ENCODE results near the gene TAGAP. TPM values are rescaled to one million over a fixed set of nuclear protein-coding genes. Genes with fewer than 3 reads are reported as not detected.

The TAGAP gene
- total and polyA plus RNA-seq, 4 donors = 0.23 to 5.8 (median 3.8) TPM

DNA sequence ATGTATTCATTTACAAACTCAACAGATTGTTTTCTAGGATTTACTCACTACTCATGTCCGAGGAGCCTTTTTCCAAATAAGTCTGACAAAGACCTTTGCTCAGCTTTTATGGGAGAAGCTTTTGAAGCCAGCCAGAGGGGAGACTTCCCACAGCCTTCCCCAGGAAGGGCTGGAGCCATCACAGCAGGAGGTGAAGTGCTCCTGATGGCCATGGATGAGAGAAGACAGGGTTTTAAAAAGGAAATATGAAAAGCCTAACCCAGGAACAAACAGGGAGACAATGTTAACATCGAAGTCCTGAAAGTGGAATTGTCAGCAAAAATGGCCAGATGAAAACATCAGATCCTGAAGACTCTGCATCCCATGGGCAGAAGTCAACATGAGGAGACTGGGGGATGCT, 11.6 kb upstream of the TAGAP start:
- Histone ChIP-seq H3K27me3 (ENCODE audit: control insufficient read depth in 1 of 2, insufficient read depth in 2 of 2, low read length in 1 of 2) (peaks cover 0 to 2% of the 10 kb centered on the region in 2 donors), H3K27ac (ENCODE audit: low read depth in 1 of 2, low read length in 2 of 2) (no peak overlapping the region), H3K4me3 (ENCODE audit: low read length in 2 of 2) (no peak overlapping the region), H3K36me3 (ENCODE audit: control insufficient read depth in 1 of 2, insufficient read depth in 2 of 2, low read length in 1 of 2) (no peaks in the 10 kb centered on the region), H3K4me1 (ENCODE audit: control insufficient read depth in 1 of 2, insufficient read depth in 2 of 2, low read length in 2 of 2) (no peaks in the 10 kb centered on the region), H3K9me3 (ENCODE audit: control insufficient read depth, low read length) (peaks cover 2% of the 10 kb centered on the region)
- 44 to 47% methylated on average over 2 of the region's 2 CpGs for WGBS, 2 donors
- intact Hi-C loops (cut with DNase I) = no loop called here
- DNase-seq (no peak), ATAC-seq (ENCODE audit: low FRiP score) (no peak)

DNA sequence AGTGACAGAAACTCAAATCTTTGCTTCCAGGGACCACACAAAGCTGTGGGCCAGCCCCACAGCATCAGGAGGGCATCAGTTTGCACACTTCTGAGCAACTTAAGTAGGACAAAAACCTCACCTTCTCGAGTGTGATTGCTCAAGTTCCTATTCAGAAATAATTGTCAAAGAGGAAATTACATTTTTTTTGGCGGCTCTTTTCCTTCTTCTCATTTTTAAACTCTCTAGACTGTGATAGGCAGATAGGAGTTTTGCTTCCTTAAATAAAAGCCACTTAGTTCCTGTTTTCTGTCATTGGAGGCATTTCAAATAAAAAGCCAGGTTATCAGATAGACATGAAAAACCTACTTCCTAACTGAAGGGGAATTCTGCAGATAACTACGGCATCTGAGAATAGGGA, 11.2 kb upstream of the TAGAP start:
- WGBS, 2 donors = 42 to 44% methylated on average over 3 of the region's 3 CpGs
- intact Hi-C loops (cut with DNase I) = no loop called here

DNA sequence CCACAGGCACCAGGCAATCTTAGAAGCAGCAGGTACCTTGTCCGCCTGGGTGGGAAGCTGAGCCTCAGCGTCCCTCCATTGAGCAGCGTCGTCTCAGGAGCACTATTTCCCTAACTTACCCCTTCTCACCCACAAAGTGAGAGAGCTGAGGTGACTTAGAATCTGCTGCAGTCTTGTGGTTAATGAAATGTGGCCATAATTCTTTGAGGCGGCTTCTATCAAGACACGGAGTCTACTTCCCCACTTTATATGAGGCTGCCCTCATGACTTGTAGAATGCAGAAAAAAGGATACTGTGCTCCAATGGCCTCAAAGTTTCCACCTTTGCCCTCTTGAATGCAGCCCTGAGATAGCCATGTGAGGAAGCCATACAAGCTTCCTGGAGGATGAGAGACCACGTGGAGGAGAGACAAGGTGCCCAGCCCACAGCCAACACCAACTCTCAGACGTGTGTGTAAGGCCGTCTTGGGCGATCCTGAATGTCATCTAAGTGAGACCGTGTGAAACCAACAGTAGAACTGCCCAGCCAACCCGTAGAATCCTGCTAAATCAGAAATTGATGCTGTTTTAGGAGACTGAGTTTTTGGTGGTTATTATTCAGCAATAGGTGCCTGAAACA, 9.1 kb upstream of the TAGAP start:
- WGBS, 2 donors = 87 to 89% methylated on average over 12 of the region's 12 CpGs
- no peak for ATAC-seq (ENCODE audit: low FRiP score)
- no peaks in the 10 kb centered on the region for H3K36me3 ChIP-seq (ENCODE audit: control insufficient read depth in 1 of 2, insufficient read depth in 2 of 2, low read length in 1 of 2)
- intact Hi-C loops (cut with DNase I) = no loop called here
- no peak for DNase-seq
- H3K4me3 ChIP-seq (ENCODE audit: low read length in 2 of 2) = no peak overlapping the region
- no peaks in the 10 kb centered on the region for H3K4me1 ChIP-seq (ENCODE audit: control insufficient read depth in 1 of 2, insufficient read depth in 2 of 2, low read length in 2 of 2)
- peaks cover 2% of the 10 kb centered on the region for H3K9me3 ChIP-seq (ENCODE audit: control insufficient read depth, low read length)
- no peak overlapping the region for H3K27ac ChIP-seq (ENCODE audit: low read depth in 1 of 2, low read length in 2 of 2)
- H3K27me3 ChIP-seq (ENCODE audit: control insufficient read depth in 1 of 2, insufficient read depth in 2 of 2, low read length in 1 of 2) = peaks cover 0 to 2% of the 10 kb centered on the region in 2 donors

More for the DNA sequence above, 11.2 kb upstream of the TAGAP start:
- DNase-seq (no peak), ATAC-seq (ENCODE audit: low FRiP score) (no peak)
- H3K4me1 ChIP-seq (ENCODE audit: control insufficient read depth in 1 of 2, insufficient read depth in 2 of 2, low read length in 2 of 2) = no peaks in the 10 kb centered on the region
- H3K9me3 ChIP-seq (ENCODE audit: control insufficient read depth, low read length) = peaks cover 2% of the 10 kb centered on the region
- no peak overlapping the region for H3K4me3 ChIP-seq (ENCODE audit: low read length in 2 of 2)
- peaks cover 0 to 2% of the 10 kb centered on the region in 2 donors for H3K27me3 ChIP-seq (ENCODE audit: control insufficient read depth in 1 of 2, insufficient read depth in 2 of 2, low read length in 1 of 2)
- no peaks in the 10 kb centered on the region for H3K36me3 ChIP-seq (ENCODE audit: control insufficient read depth in 1 of 2, insufficient read depth in 2 of 2, low read length in 1 of 2)
- H3K27ac ChIP-seq (ENCODE audit: low read depth in 1 of 2, low read length in 2 of 2) = no peak overlapping the region

DNA sequence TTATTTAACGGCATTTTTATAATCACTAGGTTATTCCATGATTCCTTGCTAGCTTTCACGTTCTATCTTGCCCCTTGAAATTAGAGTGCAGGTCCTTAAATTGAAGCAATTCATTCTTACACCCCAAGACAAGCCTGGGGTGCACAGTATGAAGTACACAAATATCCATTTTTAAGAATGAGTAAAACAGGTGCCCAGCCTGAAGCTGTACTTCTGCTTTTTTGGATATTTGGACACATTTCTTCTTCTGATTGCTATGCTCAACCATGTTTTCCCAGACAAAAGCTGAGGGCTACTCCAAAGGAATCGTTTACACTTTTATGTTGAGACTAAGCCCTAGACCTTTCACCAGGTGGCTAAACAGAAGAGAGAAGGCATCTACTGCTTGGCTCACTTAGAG, 7.9 kb upstream of the TAGAP start:
- intact Hi-C loops (cut with DNase I) = no loop called here
- no peak for DNase-seq
- Histone ChIP-seq H3K4me3 (ENCODE audit: low read length in 2 of 2) (no peak overlapping the region), H3K9me3 (ENCODE audit: control insufficient read depth, low read length) (peaks cover 2% of the 10 kb centered on the region), H3K27me3 (ENCODE audit: control insufficient read depth in 1 of 2, insufficient read depth in 2 of 2, low read length in 1 of 2) (peaks cover 0 to 2% of the 10 kb centered on the region in 2 donors), H3K27ac (ENCODE audit: low read depth in 1 of 2, low read length in 2 of 2) (no peak overlapping the region), H3K36me3 (ENCODE audit: control insufficient read depth in 1 of 2, insufficient read depth in 2 of 2, low read length in 1 of 2) (no peaks in the 10 kb centered on the region), H3K4me1 (ENCODE audit: control insufficient read depth in 1 of 2, insufficient read depth in 2 of 2, low read length in 2 of 2) (no peaks in the 10 kb centered on the region)
- WGBS, 2 donors = 50 to 53% methylated on average over 3 of the region's 3 CpGs
- ATAC-seq (ENCODE audit: low FRiP score) = no peak

DNA sequence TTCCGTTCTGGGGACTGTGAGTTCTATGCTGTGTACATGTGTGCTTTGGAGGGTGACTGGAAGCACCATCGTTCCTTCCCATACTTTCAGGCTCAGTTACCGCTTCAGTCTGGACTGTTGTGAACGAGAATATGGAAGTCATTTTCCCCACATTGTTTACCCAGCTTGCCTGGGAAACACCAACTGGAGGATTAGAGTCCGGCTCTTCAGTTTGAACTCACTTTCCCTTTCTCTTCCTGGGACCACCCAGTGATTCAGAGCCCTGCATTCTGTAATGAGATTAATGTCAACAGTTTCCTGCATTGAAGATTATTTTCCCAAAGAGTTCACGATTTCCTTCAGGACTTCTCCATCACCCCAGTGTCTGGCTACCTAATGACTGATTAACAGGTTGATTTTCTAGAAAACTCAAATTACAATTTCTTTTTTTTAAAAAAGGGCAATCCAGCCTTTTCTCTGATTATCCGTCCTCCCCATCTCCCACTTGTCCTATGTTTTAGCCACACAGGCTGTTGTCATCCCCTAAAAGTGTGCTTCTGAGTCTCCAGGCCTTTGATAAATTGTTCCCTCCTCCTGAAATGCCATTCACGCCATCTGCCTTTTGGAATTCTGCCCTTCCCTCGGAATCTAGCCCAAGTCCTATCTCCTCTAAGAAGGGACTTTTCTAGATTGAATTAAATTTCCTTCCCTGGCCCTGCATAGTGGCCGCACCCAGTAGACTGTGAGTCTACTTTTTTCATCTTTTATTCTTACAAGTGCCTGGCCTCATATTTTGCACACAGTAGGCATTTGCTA, 3.3 kb upstream of the TAGAP start:
- Histone ChIP-seq H3K4me3 (ENCODE audit: low read length in 2 of 2) (no peak overlapping the region), H3K9me3 (ENCODE audit: control insufficient read depth, low read length) (no peaks in the 10 kb centered on the region), H3K36me3 (ENCODE audit: control insufficient read depth in 1 of 2, insufficient read depth in 2 of 2, low read length in 1 of 2) (no peaks in the 10 kb centered on the region), H3K4me1 (ENCODE audit: control insufficient read depth in 1 of 2, insufficient read depth in 2 of 2, low read length in 2 of 2) (no peaks in the 10 kb centered on the region), H3K27ac (ENCODE audit: low read depth in 1 of 2, low read length in 2 of 2) (no peak overlapping the region), H3K27me3 (ENCODE audit: control insufficient read depth in 1 of 2, insufficient read depth in 2 of 2, low read length in 1 of 2) (no peaks in the 10 kb centered on the region)
- DNase-seq (no peak), ATAC-seq (ENCODE audit: low FRiP score) (no peak)
- intact Hi-C loops (cut with DNase I) = loop anchor here in 1 of 2 donors (5.0 to 10.0 kb wide), 2 partner anchors 54 to 87 kb away; no protein-coding TSS in a partner anchor
- 51 to 57% methylated on average over 10 of the region's 10 CpGs for WGBS, 2 donors

DNA sequence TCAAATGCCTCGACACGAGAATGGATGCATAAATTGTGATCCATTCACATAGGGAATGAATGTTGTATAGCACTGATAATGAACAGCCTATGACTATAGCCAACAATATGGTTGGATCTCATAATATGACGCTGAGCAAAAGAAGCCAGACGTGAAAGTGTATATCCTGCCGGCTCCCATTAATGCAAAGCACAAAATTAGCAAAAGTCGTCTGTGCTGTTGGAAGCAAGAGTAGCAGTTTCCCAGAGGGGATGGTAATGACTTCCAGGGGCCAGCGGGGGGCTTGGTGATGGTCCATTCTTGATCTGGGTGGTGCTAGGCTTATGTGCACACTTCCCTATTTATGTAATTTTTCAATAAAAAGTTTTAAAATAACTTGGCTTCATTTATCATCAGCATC, 1.0 kb upstream of the TAGAP start:
- Histone ChIP-seq H3K36me3 (ENCODE audit: control insufficient read depth in 1 of 2, insufficient read depth in 2 of 2, low read length in 1 of 2) (no peaks in the 10 kb centered on the region), H3K4me1 (ENCODE audit: control insufficient read depth in 1 of 2, insufficient read depth in 2 of 2, low read length in 2 of 2) (no peaks in the 10 kb centered on the region), H3K27ac (ENCODE audit: low read depth in 1 of 2, low read length in 2 of 2) (no peak overlapping the region), H3K27me3 (ENCODE audit: control insufficient read depth in 1 of 2, insufficient read depth in 2 of 2, low read length in 1 of 2) (no peaks in the 10 kb centered on the region), H3K9me3 (ENCODE audit: control insufficient read depth, low read length) (no peaks in the 10 kb centered on the region), H3K4me3 (ENCODE audit: low read length in 2 of 2) (no peak overlapping the region)
- DNase-seq (no peak), ATAC-seq (ENCODE audit: low FRiP score) (no peak)
- 64 to 68% methylated on average over 7 of the region's 7 CpGs for WGBS, 2 donors
- intact Hi-C loops (cut with DNase I) = loop anchor here in 1 of 2 donors (5.0 to 10.0 kb wide), 2 partner anchors 56 to 89 kb away; no protein-coding TSS in a partner anchor

DNA sequence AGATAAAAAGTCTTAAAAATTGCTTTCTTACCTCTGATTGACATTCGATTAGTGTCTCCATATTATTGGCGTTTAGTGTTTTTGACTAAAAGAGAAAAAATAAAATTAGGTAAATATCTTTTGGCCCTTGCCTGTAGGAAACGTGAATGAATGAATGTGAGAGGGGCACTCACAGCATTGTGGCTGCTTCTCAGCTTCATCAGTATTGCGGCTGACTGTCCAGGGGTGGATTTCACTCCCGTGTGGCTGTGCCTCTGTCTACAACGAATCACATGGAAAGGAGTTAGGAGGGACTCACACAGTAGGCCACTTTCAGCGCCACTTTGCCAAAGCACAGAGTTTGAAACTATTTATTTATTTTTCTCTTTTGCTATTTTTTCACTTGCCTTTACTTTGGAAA, 844 bp downstream of the TAGAP start:
- no peak overlapping the region for H3K4me3 ChIP-seq (ENCODE audit: low read length in 2 of 2)
- no peaks in the 10 kb centered on the region for H3K27me3 ChIP-seq (ENCODE audit: control insufficient read depth in 1 of 2, insufficient read depth in 2 of 2, low read length in 1 of 2)
- no peak for ATAC-seq (ENCODE audit: low FRiP score)
- no peak overlapping the region for H3K27ac ChIP-seq (ENCODE audit: low read depth in 1 of 2, low read length in 2 of 2)
- no peaks in the 10 kb centered on the region for H3K36me3 ChIP-seq (ENCODE audit: control insufficient read depth in 1 of 2, insufficient read depth in 2 of 2, low read length in 1 of 2)
- no peaks in the 10 kb centered on the region for H3K9me3 ChIP-seq (ENCODE audit: control insufficient read depth, low read length)
- no peak for DNase-seq
- intact Hi-C loops (cut with DNase I) = loop anchor here in 1 of 2 donors (10.0 kb wide), 1 partner anchor 91 kb away; no protein-coding TSS in a partner anchor
- 80 to 81% methylated on average over 7 of the region's 7 CpGs for WGBS, 2 donors
- H3K4me1 ChIP-seq (ENCODE audit: control insufficient read depth in 1 of 2, insufficient read depth in 2 of 2, low read length in 2 of 2) = no peaks in the 10 kb centered on the region

DNA sequence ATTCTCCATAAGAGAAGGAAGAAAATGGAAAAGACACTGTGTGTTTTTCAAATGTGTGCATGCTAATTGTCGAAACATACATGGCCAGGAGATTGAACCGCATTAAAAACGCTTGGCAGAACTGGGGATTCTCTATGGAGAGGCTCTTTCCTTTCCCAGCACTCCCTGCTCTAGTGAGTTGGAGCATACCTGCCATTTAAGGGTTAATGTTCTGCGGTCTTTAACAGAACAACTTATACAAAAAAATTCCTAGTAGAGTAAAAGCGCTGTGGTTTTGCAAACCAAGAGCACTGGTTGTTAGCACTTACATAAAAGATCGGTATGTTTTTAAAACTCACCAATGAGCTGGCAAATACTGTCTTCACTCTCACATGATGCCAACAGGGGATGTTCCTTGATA, 1.5 kb downstream of the TAGAP start:
- ATAC-seq (ENCODE audit: low FRiP score) (no peak), DNase-seq (no peak)
- no peaks in the 10 kb centered on the region for H3K36me3 ChIP-seq (ENCODE audit: control insufficient read depth in 1 of 2, insufficient read depth in 2 of 2, low read length in 1 of 2)
- H3K27me3 ChIP-seq (ENCODE audit: control insufficient read depth in 1 of 2, insufficient read depth in 2 of 2, low read length in 1 of 2) = no peaks in the 10 kb centered on the region
- H3K4me3 ChIP-seq (ENCODE audit: low read length in 2 of 2) = no peak overlapping the region
- intact Hi-C loops (cut with DNase I) = loop anchor here in 1 of 2 donors (10.0 kb wide), 1 partner anchor 92 kb away; no protein-coding TSS in a partner anchor
- 61 to 63% methylated on average over 6 of the region's 6 CpGs for WGBS, 2 donors
- H3K9me3 ChIP-seq (ENCODE audit: control insufficient read depth, low read length) = no peaks in the 10 kb centered on the region
- no peaks in the 10 kb centered on the region for H3K4me1 ChIP-seq (ENCODE audit: control insufficient read depth in 1 of 2, insufficient read depth in 2 of 2, low read length in 2 of 2)
- H3K27ac ChIP-seq (ENCODE audit: low read depth in 1 of 2, low read length in 2 of 2) = no peak overlapping the region

DNA sequence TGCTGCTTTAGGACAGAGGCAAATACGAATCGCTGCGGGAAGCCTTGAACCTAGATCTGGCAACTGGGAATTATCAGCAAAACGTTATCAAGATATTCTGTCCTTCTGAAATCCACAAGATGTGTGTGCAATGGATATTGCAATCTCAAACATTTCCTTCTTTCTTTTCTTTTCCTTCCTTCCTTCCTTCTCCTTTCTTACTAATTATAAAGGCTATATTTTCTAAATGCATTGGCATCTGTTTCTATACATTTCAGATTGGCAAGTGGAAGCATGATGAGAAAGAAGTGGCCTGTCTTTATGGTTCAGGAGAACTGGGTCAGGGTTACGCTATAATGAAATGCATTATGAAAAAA, 2.0 kb downstream of the TAGAP start:
- 19 to 23% methylated on average over 5 of the region's 5 CpGs for WGBS, 2 donors
- no peaks in the 10 kb centered on the region for H3K4me1 ChIP-seq (ENCODE audit: control insufficient read depth in 1 of 2, insufficient read depth in 2 of 2, low read length in 2 of 2)

More for the DNA sequence above, 2.0 kb downstream of the TAGAP start:
- Histone ChIP-seq H3K9me3 (ENCODE audit: control insufficient read depth, low read length) (no peaks in the 10 kb centered on the region), H3K27me3 (ENCODE audit: control insufficient read depth in 1 of 2, insufficient read depth in 2 of 2, low read length in 1 of 2) (no peaks in the 10 kb centered on the region), H3K4me3 (ENCODE audit: low read length in 2 of 2) (no peak overlapping the region), H3K27ac (ENCODE audit: low read depth in 1 of 2, low read length in 2 of 2) (no peak overlapping the region), H3K36me3 (ENCODE audit: control insufficient read depth in 1 of 2, insufficient read depth in 2 of 2, low read length in 1 of 2) (no peaks in the 10 kb centered on the region)
- no peak for ATAC-seq (ENCODE audit: low FRiP score)
- intact Hi-C loops (cut with DNase I) = loop anchor here in 1 of 2 donors (10.0 kb wide), 1 partner anchor 92 kb away; no protein-coding TSS in a partner anchor
- no peak for DNase-seq

All from aorta (tissue), 5 donors.